Measurements from ENCODE around the gene MRPL39. TPM values are rescaled to one million over a fixed set of nuclear protein-coding genes. Genes with fewer than 3 reads are reported as not detected.

MRPL39 gene
- polyA plus RNA-seq, 1 donor from 2014 or later: 28.5 TPM

- Histone ChIP-seq H3K4me3 (ENCODE audit: low read length) (no peak overlapping the region), H3K9ac (ENCODE audit: low read length) (no peak overlapping the region), H3K36me3 (ENCODE audit: insufficient read depth, low read length) (no peaks in the 10 kb centered on the region), H2AFZ (ENCODE audit: low read depth, low read length) (no peak overlapping the region), H3K79me2 (replicated peaks; ENCODE audit: insufficient read depth, low read length) (no peaks in the 10 kb centered on the region), H3K4me2 (ENCODE audit: low read length) (no peak overlapping the region), H3K9me2 (ENCODE audit: insufficient read depth, low read length) (no peaks in the 10 kb centered on the region), H4K20me1 (ENCODE audit: insufficient read depth) (no peaks in the 10 kb centered on the region), H3F3A (ENCODE audit: insufficient read depth, low read length, poor library complexity, severe bottlenecking) (no peaks in the 10 kb centered on the region), H3K27ac (ENCODE audit: low read length) (no peak overlapping the region), H3K9me3 (ENCODE audit: low read length) (no peaks in the 10 kb centered on the region), H3K27me3 (ENCODE audit: insufficient read depth, low read depth, low read length) (no peaks in the 10 kb centered on the region)
- no peak for TF ChIP-seq REST (IDR thresholded peaks at IDR 0.05; ENCODE audit: borderline replicate concordance)
- TF ChIP-seq POLR2AphosphoS5 (IDR thresholded peaks at IDR 0.05): no peak
- no peak for TF ChIP-seq EZH2 (IDR thresholded peaks at IDR 0.05; ENCODE audit: borderline replicate concordance, insufficient read depth, low read length, poor library complexity, severe bottlenecking)
- no peak for TF ChIP-seq RAD21 (conservative IDR thresholded peaks at IDR 0.05)
- no peak for TF ChIP-seq CTCF (IDR thresholded peaks at IDR 0.05; ENCODE audit: poor library complexity, severe bottlenecking)
- no peak for TF ChIP-seq EP300 (conservative IDR thresholded peaks at IDR 0.05; ENCODE audit: poor library complexity, severe bottlenecking)
- no peak for TF ChIP-seq TAF1 (IDR thresholded peaks at IDR 0.05; ENCODE audit: low read depth)
- no peak for TF ChIP-seq SMC3 (conservative IDR thresholded peaks at IDR 0.05; ENCODE audit: poor library complexity)
- no peak for TF ChIP-seq MXI1 (conservative IDR thresholded peaks at IDR 0.05; ENCODE audit: poor library complexity, severe bottlenecking)
Observed at GRCh38 chr21:25552856-25553255, 54.4 kb downstream of the MRPL39 start.

GRCh38 chr21:25551569-25551968, 55.7 kb downstream of the MRPL39 start:
- no peak overlapping the region for H3K4me2 ChIP-seq (ENCODE audit: low read length)
- no peak overlapping the region for H3K9ac ChIP-seq (ENCODE audit: low read length)
- H3K4me3 ChIP-seq (ENCODE audit: low read length): no peak overlapping the region
- H3F3A ChIP-seq (ENCODE audit: insufficient read depth, low read length, poor library complexity, severe bottlenecking): no peaks in the 10 kb centered on the region
- H4K20me1 ChIP-seq (ENCODE audit: insufficient read depth): no peaks in the 10 kb centered on the region
- H3K79me2 ChIP-seq (replicated peaks; ENCODE audit: insufficient read depth, low read length): no peaks in the 10 kb centered on the region
- no peaks in the 10 kb centered on the region for H3K9me2 ChIP-seq (ENCODE audit: insufficient read depth, low read length)
- H3K9me3 ChIP-seq (ENCODE audit: low read length): no peaks in the 10 kb centered on the region
- TF ChIP-seq TAF1 (IDR thresholded peaks at IDR 0.05; ENCODE audit: low read depth) (no peak), CTCF (IDR thresholded peaks at IDR 0.05; ENCODE audit: poor library complexity, severe bottlenecking) (no peak), RAD21 (conservative IDR thresholded peaks at IDR 0.05) (no peak), EP300 (conservative IDR thresholded peaks at IDR 0.05; ENCODE audit: poor library complexity, severe bottlenecking) (no peak), SMC3 (conservative IDR thresholded peaks at IDR 0.05; ENCODE audit: poor library complexity) (no peak)
- H3K27ac ChIP-seq (ENCODE audit: low read length): no peak overlapping the region
- H3K36me3 ChIP-seq (ENCODE audit: insufficient read depth, low read length): no peaks in the 10 kb centered on the region
- no peak overlapping the region for H2AFZ ChIP-seq (ENCODE audit: low read depth, low read length)
- no peaks in the 10 kb centered on the region for H3K27me3 ChIP-seq (ENCODE audit: insufficient read depth, low read depth, low read length)
